Left hindlimb (tissue), 1 donor: ENCODE data around the gene SNCB.
"Not testable (repeated sequence)": the region's sequence is repeated elsewhere in the genome, so short reads cannot be mapped to it uniquely, and the experiment has no call there.

ENCODE experiments used
- DNase-seq: peaks from one replicate; pipeline ENCODE4 v3.0.0-alpha.2; 2018

SNCB gene

GRCh38 chr5:176596689-176597416 is 33.5 kb downstream of the SNCB start:
- DNase-seq, result peak; percentile 59

GRCh38 chr5:176596069-176596644 is 34.2 kb downstream of the SNCB start:
- DNase-seq, result no peak

DNA sequence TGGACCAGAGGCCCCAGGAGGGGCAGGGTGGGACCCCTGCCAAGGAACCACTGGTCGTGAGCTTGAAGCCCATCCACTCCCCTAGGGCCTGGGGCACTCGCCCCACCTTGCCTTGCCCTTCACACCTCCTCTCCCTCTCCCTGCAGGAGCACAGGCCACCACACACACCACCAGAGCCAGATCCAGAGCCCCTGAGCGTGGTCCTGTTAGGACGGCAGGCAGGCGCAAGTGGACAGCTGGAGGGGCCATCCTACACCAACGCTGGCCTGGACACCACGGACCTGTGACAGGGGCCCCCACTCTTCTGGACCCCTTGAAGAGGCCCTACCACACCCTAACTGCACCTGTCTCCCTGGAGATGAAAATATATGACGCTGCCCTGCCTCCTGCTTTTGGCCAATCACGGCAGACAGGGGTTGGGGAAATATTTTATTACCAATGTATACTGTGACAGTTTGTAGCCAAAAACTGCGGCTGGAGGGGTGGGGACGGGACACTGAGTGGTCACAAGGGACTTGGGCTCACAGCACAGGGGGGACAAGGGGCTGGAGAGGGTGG is 34.9 kb downstream of the SNCB start:
- DNase-seq, result no peak

GRCh38 chr5:176594554-176594953 is 35.8 kb downstream of the SNCB start:
- DNase-seq, result no peak

GRCh38 chr5:176593273-176593869 is 37.0 kb downstream of the SNCB start:
- DNase-seq, result no peak

- DNase-seq, result no peak
Observed at GRCh38 chr5:176592573-176592972, 37.8 kb downstream of the SNCB start.

DNA sequence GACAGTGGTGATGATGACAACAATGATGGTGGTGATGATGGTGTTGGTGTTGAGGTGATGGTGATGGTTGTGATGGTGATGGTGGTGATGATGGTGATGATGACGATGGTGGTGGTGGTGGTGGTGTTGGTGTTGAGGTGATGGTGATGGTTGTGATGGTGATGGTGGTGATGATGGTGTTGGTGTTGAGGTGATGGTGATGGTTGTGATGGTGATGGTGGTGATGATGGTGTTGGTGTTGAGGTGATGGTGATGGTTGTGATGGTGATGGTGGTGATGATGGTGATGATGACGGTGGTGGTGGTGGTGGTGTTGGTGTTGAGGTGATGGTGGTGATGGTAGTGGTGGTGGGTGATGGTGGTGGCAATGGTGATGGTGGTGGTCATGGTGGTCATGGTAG is 38.7 kb downstream of the SNCB start:
- DNase-seq, result not testable (repeated sequence)

GRCh38 chr5:176590035-176590717 is 40.2 kb downstream of the SNCB start:
- no peak for DNase-seq

GRCh38 chr5:176589039-176589769 is 41.1 kb downstream of the SNCB start:
- no peak for DNase-seq

DNA sequence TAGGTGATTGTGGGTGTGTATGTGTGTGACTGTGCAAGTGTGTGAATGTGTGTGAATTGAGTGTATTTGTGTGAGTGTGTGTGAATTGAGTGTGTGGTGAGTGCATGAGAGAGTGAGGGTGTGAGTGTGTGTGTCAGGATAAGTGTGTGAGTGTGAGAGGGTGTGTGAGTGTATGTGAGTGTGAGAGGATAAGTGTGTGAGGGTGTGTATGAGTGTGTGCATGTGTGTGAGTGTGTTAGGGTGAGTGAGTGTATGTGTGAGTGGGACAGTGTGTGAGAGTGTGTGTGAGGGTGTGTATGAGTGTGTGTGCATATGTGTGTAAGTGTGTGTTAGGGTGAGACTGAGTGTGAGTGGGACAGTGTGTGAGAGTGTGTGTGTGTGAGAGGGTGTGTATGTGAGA is 42.0 kb downstream of the SNCB start:
- no peak for DNase-seq

DNA sequence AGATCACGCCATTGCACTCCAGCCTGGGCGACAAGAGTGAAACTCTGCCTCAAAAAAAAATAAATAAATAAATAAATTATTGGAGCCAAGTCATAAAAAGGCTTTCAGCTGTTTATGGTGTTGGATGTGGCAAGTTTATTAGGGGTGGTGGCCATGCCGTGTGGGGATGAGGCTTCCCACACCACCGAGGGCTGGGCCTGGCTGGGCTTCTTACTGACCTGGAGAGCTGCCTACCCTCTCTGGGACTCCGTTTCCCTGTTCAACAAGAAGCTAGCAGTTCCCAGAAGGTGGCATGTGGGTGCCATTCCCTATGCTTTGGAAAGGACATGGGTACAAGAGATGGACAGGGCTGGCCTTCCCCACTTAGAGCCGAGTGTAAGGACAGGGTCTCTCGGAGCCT is 42.9 kb downstream of the SNCB start:
- no peak for DNase-seq

DNA sequence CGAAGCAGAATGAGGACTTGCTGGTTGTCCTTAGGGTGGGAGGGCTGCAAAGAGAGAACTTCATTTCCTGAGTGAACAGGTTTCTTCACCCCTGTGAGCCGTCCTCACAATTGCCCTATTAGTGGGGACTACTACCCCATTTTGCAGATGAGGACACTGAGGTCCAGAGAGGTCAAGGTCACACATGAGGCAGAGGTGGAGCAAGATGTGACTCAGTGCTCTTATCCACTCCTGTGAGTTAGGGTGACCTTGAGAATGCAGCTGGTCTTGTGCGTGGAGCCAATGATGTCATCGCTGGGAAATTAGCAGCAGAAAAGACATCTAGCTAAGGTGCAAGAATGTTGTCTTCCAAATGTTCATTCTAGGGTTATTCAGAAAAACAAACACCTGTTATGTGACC is 47.3 kb downstream of the SNCB start:
- DNase-seq, result no peak

GRCh38 chr5:176581361-176581760 is 49.0 kb downstream of the SNCB start:
- DNase-seq, result no peak

- no peak for DNase-seq
Observed at GRCh38 chr5:176579323-176579722, 51.0 kb downstream of the SNCB start.

- DNase-seq, result no peak
Observed at GRCh38 chr5:176578391-176578808, 51.9 kb downstream of the SNCB start.

DNA sequence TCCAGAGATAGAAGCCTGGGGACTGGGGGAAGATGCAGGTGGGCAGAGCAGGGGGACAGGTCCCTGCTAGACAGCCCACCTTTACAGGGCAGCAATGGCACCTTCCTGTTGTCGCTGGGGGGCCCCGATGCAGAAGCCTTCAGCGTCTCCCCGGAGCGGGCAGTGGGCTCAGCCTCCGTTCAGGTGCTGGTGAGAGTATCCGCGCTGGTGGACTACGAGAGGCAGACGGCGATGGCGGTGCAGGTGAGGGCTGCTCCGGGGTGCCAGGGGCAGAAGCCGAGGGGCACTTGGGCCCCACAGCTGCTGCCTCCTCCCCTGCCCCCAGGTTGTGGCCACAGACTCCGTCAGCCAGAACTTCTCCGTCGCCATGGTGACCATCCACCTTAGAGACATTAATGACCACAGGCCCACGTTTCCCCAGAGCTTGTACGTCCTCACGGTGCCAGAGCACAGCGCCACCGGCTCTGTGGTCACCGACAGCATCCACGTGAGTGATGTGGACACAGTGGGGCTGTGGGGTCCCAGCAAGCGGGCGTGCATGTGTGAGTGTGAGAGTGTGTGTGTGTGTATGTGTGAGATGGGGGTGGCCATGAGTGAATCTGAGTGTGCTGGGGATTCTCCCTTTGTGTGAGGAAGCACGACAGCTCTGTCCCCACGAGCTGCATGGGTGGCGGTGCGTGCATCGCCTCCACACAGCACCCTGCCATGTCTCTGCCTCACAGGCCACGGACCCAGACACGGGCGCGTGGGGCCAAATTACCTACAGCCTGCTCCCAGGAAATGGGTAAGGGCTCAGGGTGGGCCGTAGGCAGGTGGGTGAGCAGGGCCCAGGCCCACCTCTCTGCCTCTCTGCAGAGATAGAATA is 52.8 kb downstream of the SNCB start:
- DNase-seq, result no peak

DNA sequence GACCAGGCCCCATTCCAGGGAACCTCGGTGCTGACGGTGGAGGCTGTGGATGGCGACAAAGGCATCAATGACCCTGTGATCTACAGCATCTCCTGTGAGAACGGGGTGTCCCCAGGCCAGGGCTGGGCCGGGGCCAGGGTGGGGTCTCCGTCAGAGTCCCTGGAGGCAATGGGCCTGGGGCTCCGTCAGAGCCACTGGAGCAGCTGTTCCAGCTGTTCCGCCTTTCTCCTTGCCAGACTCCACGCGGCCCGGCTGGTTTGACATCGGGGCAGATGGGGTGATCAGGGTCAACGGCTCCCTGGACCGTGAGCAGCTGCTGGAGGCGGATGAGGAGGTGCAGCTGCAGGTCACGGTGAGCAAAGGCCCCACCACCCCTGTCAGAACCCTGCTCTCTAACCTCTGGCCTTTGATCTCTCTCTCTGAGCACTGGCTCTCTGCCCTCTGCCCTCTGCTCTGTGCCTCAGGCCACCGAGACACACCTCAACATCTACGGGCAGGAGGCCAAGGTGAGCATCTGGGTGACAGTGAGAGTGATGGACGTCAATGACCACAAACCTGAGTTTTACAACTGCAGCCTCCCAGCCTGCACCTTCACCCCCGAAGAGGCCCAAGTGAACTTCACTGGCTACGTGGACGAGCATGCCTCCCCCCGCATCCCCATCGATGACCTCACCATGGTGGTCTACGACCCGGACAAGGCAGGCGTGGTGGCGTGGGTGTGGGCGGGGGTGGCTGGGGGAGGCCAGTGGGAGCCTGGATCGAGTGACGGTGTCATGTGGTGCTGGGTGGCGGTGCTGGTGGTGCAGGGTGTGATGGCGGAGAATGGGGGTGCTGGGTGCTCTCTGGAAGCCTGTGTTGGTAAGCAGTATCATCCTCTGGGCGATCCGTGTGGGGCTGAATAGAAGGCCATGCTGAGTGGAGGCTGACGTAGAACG is 54.6 kb downstream of the SNCB start:
- DNase-seq, result no peak

DNA sequence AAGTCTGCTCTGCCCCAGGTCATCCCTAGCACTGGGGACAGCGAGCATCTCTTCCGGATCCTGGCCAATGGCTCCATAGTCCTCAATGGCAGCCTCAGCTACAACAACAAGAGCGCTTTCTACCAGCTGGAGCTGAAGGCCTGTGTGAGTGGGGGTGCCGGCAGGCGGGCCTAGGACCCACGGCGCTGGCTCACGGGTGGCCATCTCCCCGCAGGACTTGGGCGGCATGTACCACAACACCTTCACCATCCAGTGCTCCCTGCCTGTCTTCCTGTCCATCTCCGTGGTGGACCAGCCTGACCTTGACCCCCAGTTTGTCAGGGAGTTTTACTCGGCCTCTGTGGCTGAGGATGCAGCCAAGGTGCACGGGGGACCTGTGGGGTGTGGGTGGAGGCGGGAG is 55.3 kb downstream of the SNCB start:
- DNase-seq, result no peak

DNA sequence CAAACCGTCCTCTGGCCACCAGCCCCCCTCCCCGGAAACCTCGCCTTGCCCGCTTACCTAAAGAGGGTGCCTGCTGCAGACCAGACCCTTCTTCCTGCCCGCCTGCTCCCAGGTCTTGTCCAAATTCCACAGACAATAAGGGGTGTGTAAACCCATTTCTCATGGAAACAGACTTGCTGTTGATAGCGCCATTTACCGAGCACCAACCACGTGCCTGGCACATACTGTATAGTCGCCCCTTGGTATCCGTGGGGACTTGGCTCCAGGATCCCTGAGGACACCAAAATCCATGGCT is 56.1 kb downstream of the SNCB start:
- no peak for DNase-seq

GRCh38 chr5:176573564-176574296 is 56.6 kb downstream of the SNCB start:
- no peak for DNase-seq
